NCI-H2107 treated with DMSO at 0.1 percent for 48 hours (cell line): Measurements from ENCODE around the gene APOL1.

Source experiments
- DNase-seq: peaks from one replicate; lab custom pipeline; 2025; ENCODE audit not compliant: unreplicated experiment; lab: John Stamatoyannopoulos, UW

APOL1 gene

GRCh38 chr22:36305813-36306212 lies 52.9 kb downstream of the APOL1 start:
- DNase-seq = no peak

DNA sequence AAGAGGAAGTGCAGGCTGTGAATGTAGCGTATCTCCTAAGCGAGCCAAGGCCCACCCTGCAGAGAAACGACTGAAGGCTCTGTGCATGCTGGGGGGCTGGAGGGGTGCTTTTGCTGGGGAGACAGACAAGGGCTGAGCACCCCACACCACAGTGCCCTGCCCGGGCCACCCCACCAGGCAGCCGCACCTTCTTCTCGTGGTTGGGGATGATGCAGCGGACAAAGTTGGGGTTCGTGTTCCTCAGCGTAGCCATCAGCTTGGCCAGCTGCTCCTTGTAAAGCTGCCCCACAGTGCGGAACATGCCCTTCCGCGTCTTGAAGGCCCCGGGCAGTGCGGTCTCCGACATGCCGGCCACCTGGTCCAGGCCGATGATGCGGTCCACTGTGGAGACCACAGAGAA lies 53.3 kb downstream of the APOL1 start:
- DNase-seq = no peak

DNA sequence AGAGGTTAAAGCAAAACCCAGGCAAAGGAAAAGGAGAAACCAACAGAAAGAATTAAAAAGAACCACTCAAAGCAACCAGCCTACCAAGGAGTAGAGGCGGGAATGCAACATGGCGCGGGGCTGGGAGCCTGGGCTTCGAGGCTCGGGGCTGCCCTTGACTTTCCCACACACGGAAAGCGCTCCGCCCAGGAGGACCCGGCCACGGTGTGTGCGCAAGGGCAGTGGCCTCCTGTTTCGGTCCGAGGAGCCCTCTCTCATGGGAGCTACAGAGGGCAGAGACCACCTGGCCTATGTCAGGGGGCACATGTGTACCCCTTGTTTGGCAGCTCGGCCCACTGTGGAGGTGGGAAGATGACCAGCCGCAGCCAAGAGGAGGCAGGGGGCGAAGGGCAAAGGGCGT lies 55.9 kb downstream of the APOL1 start:
- no peak for DNase-seq

DNA sequence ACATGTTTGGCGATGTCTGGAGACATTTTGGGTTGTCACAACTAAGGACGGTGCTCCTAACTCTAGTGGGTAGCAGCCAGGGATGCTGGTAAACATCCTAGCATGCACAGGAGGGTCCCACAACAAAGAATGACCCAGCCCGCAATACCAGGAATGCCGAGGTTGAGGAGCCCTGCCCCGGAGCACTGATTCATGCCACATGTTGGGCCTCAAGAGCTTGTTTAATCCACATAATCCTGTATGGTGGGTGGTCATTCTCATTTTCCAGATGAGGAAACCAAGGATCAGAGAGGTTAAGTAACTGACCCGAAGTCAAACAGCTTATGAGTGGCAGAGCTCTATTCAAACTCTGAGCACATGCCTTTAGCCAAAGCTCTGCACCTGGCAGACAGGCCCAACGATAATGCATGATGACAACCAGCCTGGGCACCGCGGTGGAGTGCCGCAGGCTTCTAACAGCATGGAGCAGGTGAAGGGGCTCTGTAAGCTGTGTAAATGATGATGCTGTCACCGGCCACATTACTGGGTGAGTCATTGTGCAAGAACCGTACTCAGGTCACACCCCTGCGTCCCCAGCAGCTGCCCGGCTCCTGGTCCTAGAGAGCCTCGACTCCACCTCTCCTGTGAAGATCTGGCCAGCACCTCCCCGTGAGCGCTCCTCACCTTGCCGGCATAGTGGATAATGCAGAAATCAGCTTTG lies 58.6 kb downstream of the APOL1 start:
- no peak for DNase-seq

DNA sequence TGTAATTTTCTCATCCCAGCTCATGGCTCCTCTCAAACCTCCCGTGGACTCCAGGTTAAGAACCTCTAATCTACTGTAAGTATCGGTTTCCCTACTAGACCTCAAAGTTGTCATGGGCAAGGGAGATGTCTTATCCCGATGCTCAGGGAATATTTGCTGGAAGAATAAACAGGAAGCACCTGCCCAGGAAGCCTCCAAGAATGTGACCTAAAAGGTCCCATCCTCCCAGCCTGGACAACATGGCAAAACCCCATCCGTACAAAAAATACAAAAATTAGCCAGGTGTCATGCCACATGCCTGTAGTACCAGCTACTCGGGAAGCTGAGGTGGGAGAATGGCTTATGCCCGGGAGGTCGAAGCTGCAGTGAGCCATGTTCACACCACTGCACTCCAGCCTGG lies 62.4 kb downstream of the APOL1 start:
- no peak for DNase-seq

DNA sequence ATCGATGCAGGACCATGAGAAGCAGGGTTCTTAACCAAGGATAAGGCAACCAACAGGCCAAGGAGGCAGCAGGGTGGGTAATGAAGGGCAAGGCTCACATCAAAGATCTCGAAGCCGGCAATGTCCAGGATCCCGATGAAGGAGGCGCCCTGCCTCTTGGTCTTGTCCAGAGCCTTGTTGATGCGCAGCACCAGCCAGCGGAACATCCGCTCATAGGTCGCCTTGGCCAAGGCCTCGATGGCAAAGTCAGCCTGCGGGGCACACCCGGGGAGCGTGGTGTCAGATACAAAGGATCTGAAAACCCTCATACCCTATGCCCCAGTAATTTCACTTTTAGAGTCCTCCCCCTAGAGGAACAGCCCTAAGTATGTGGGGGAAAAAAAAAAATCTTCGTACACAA lies 63.5 kb downstream of the APOL1 start:
- DNase-seq = no peak
